HG03469 (cell line): Measurements from ENCODE around the gene DSP.

Source experiments
- ATAC-seq: cut with Tn5 transposase; IDR thresholded peaks from one replicate; pipeline ENCODE4 v1.9.1; 2021; ENCODE audit warnings: mild to moderate bottlenecking, moderate library complexity, moderate number of reproducible peaks; ENCODE audit not compliant: unreplicated experiment

Gene DSP

DNA sequence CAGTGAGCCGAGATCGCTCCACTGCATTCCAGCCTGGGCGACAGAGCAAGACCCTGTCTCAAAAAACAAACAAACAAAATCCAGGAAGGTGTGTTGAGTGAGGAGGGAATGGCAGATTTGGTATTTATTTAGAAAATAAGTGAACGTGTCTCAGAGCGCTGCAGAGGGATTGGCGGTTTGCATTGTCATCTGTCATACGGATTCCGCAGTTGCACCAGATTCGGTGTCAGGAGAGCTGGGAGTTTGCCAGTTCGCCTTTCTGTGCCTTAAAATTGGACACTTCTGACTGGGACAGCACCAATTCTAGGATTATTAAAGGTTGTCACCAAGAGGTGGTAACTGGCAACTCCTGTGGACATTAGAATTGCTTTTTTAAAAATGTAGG, 49.4 kb downstream of the DSP start:
- no peak for ATAC-seq

DNA sequence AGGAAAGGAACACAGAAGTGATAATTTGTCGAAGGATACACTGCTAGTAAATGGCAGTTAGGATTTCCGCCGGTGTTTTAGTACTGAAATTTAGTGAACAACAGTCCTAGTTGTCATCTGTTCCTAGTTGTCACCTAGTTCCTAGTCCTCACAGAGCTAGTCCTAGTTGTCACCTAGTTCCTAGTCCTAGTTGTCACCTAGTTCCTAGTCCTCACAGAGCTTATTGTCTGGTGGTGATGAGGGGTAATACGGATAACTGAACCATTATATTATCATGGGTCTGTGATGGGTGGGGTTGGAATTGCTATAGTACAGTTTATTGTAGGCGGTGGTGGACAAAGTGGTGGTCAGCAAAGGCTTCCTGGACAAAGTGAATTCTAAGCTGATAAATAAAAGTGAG, 50.3 kb downstream of the DSP start:
- no peak for ATAC-seq

DNA sequence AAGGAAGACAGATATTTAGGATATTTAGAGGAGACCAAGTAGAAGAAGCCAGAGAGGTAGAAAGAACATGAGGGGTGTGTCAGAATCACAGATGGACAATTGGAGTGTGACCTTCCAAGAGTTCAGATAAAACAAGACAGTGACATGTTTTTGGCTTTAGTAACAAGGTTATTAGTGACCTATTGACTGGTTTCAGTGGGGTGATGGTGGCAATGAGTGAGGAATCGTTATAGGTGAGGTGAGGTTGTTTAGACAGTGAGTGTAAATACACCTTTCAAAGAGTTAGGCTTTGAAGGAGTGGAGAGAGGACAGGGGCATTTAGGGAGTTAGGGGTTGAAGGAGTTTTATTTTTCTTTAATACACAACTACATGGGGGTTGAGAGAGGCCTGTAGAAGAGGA, 51.8 kb downstream of the DSP start:
- ATAC-seq, result no peak

DNA sequence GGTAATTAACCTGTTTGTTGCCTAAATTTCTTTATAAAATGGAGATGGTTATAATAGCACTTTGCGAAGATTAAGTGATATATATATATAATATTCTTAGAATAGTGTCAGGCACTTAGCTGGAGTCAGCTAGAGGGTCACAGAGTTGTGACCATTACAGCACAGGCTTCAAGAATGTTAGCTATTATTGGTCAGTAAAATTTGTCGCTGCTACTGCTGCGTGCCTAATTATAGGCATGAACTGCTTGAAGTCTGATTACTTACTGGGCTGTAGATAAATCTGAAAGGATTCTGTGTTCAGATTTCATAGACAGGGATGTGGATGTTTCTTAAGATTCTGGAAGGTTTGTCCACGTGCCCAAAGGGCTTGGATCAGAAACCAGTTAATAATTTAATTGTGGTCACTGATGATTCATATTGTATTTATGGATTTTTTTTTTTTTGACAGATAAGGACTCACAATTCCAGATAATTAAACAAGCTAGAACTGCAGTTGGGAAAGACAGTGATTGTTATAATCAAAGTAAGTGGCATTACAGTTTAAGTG, 53.2 kb downstream of the DSP start:
- ATAC-seq, result no peak

DNA sequence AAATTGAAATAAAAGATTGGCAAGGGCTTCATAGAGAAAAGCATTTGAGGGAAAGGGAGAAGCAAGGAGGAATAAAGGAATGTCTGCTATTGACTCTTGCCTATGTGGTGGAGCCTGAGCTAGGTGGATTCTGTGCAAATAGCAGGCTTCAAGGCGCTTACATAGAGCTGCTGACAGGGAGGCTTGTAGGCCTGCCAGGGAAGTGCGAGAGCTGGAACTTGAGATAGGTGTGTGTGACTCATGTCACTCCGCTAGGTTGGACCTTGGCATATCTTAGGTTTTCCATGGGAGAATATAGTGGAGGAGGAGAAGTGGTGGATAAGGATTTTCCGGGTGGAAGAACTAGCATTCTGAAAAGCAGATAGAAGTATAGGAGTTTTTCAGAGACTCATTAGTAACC, 62.5 kb downstream of the DSP start:
- no peak for ATAC-seq

DNA sequence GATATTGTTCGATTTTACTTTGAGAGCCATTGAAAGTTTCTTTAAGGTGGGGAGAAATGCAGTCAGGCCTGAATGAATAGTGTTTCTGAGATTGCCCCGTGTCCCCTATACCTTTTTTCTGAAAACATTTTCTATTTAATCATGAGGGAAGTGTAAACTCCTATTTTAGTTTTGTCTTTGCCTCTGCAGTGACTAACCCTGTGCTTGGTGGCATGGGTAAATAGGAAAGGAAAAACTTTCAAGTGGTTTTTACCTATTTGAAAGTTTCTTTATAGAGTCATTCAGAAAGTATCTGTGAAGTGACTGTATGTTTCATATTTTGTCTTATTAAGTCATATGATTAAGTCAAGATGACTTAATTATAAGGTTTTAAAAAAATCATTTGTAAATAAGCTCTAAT, 63.0 kb downstream of the DSP start:
- ATAC-seq, result peak; percentile 64

DNA sequence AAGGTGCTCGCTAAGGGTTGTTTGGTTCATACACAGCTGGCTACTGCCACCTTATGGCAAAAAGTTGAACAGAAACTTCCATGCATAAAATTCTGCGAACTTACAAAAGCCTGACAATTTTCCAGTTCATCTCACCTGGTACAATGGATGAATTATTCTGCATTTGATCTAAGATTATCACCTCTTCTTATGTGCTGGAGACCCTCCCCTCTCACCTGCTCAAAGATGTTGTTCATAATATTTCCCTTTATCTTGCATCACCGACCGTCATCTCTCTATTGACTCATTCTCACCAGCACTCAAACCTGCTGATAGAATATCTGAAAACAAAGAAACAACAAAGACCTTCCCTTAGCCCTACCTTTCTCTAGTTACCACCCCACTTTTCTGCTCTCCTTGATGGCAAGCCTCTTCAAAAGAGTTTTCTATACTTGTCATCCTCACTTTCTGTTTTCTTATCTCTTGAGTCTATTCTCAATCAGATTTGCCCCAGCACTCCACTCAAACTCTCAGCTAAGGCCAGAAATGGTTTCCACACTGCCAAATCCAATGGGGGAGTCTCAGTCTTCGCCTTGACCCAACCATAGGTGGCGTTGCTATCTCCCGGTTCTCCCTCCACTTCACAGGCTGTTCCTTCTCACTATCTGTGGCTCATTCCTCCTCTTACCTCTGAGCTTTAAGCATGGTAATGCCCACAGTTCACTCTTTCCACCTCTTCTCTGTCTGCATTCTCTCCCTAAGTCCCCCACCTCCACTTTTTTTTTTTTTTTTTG, 74.3 kb downstream of the DSP start:
- no peak for ATAC-seq

DNA sequence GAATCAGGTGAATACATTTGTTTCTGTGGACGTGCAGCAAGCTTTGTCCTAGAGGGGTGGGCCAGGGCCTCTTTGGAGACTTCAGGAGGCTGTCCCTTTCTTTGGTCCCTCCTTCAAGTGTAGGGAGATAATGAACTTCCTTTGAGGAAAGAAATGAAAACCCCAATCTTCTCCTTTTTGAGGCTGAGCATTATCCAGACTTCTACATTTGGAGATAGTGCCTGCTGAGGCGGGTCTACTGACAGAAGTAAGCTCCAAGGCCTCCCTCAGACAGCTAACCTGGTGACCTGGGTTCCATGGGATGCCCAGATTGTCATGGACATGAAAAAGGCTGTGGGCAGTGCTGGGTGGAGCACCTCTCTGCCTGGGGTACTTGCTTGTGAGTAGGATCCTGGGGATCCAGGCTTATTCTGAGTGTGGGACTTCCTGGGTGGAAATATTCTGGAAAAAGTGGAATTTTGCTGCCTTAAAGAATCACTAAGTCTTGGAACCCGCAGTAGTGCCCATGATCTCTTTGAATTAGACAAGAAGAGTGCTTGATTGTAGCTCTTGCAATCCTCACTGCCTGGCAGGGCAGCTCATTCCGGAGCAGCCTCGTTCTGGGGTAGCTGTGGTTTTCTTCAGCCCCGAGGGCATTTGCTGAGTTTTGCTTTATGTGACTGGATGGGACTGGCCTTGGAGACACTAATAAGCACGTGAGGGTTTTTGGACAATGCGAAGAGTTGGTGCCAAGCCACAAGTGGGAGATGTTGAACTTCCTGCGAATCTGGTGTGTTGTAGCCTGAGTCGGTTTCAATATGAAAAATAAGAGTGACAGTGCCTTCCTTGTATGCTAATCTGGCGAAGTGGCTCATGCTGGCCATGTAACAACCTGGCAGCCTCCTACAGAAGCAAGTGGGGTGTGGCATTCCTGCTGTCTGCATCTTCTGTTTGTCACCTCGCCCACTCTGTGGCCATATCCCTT, 76.6 kb downstream of the DSP start:
- peak; percentile 82 for ATAC-seq

DNA sequence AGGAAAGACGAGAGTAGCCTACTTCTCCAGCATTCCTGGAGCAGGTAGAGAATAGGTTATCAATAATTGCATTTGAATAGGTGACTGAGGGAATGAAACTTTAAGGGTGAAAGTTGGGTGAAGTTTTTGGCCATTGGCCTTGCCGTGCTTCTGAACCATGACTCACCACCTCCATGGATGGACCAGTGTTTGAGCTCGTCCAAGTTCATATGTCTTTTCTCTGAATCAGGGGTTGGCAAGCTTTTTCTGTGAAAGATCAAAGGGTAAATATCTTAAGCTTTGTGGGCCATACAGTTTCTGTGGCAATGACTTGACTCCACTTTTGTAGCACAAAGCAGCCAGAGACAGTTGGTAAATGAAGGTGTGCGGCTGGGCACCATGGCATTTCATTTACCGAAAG, 80.3 kb downstream of the DSP start:
- no peak for ATAC-seq

DNA sequence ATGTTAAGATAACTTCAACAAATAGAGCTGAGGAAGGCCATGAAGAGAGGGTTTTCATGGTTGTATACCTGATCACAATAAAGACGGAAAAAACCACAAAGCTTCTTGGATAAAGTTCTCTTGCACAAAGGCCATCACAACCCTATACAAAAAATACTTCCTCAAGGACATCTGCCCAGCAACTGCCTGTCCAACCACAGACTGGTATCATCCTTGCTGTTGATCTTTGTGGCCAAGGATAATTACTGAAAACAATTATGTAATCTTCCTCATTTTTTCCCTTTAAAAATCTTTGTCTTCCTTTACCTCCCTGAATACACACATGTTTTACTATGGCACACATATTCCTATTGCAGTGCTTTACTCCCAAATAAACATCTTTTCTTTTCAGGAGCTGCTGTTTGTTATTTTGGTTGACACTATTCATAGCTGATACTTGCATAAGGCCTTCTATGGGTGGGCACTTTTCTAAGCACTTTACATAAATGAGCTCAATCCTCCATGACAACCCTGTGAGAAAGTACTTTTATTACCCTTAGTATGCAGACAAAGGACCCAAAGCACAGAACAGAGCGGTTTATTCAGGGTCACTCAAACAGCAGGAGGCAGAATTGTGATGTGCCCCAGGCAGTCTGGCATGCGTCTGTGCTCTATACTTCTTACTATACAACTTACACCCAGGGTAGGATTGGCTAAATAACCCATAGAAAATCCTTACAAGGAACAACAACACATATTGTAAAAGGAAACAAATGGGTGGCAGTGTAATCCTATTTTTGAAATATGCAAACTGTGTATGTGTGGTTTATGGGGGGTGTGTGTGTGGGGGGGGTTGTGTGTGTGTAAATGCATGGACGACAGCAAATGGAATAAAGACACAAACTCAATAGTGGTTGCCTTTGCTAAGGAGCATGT, 83.6 kb downstream of the DSP start:
- ATAC-seq, result no peak

DNA sequence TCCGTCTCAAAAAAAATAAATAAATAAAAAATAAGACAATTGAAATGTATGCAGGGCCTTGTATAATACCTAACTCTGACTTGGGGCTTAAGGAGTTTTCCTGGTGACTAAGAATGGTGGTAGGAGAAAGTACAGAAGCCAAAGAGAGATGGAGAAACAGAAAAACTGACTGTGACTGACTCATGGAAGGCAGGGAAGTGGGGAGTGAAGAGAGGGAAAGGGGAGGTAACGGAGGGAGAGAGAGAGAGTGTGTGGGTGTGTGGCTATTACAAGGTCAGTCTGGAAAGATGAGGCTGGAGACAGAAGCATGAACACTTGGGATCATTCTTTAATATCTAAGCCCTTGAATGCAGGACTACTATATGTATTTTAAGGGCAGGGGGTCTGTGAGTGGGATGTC, 87.0 kb downstream of the DSP start:
- ATAC-seq, result no peak

DNA sequence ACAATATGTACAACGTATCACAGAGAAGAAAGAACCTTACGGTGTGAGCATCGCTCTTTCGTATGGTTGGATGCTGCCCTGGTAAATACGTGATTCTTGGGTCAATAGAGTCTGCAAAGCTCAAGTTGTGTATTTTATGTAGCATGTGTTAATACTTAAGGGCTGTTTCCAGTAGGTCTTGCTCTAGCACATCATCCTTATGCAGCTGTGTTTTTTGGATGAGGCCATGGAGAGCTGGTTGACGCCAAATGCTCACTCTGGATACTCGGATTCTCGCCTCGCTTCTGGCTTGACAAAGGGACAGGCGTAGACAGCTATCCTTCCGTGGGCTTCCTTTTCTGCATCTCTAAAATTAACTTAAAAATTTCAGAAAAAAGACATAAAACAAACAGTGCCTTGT, 87.4 kb downstream of the DSP start:
- ATAC-seq, result no peak

DNA sequence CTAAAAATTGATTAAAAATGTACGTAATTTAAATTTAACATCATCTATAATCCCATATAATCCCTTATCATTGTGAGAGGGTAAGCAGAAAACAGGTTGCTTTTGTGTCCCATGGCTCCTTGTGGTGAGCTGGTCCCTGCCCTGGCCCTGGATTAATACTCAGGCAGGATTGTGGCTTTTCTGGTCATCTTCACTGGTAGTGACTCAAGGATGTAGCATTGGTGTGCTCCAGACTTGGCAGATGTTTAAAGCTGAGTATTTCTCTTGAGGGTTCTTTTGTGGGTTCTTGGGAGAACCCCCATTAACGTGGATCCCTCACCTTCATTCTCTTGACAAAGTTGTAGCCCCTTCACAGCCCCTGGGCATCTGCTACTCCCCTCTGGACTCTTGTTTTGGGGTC, 87.8 kb downstream of the DSP start:
- ATAC-seq, result no peak

DNA sequence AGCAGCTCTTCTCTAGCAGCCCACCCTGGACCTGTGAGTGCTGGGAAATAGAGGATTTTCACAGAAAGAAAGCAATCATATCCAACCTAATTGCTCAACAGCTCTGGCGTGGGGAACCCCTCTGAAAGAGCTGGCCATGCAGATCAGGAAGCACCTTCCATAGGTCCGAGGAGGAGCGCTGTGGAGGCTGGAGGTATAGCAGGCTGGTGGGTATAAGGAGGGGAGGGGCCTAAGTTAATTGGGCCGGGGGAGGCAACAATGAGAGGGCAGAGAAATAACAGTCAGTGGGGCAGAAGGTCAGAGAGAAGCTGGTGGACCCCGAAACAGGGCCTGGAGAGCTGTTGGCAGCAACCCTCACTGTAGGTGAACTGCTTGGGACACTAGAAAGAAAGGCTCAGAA, 89.3 kb downstream of the DSP start:
- no peak for ATAC-seq

DNA sequence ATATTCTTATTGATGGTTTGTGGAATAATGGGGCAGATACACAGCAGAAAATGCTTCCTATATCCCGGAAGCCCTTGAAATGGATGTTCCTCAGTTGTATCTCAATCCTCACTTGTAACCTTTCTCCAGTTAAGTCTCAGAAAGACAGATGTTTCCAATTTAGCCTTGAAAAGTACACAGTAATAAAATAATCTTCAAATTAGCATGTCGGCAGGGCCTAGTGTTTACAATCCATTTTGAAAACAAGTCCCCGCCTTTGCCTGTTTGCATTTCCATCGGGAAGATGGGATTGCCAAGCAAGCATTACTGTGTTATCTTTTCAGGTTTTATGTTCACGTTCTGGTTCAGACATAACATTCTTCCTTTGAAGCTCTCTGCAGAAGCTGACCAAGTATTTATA, 90.0 kb downstream of the DSP start:
- no peak for ATAC-seq

DNA sequence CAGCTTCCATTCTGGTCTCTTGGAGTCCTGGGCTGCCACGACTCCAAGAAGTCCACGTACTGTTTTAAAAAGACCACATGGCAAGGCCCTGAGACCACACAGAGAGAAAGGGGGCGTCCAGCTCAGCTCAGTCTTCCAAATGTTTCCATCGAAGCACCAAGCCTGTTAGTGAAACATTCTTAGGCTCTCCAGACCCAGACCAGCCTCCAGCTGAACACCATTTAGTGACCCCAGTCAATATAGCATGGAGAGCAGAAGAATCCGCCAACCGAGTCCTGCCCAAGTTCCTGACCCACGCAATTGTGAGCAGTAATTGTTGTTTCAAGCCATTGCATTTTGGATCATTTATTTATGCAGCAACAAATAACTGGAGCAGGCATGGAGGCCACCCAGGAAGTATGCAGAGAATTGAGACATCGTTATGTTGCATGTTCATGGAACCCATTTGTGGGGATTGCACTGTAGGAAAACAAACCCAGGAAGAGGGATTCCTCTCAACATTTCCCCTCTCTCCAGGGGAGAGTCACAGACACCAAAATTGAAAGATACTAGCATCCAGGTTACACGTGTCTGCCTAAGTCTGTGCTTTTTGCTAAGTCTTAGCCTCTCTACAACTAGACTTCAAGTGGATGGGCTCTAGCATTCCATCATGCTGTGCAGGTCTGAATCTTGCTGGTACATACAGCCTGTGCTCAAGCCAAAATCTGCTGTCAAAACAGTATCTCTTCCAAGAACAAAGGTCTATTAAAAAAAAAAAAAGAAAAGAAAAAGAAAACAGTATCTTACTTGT, 91.2 kb downstream of the DSP start:
- no peak for ATAC-seq

DNA sequence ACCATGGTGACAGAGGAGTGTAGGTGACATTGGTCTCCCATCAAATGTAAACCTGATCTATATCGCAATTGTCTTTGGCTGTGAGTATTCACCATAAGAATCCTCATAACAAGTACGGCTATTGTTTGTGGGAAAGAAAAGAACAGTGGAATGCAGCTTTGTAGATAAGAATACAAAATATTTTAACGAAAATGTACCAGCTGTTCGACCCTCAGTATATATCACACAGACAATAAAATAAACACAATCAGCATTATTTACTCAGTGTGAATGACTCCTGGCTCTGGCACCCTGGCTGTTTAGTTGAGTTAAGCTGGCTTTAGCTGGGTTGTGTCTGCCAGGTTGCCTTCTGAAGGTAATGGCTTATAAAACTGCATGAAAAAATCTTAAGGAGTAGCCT, 91.9 kb downstream of the DSP start:
- no peak for ATAC-seq

DNA sequence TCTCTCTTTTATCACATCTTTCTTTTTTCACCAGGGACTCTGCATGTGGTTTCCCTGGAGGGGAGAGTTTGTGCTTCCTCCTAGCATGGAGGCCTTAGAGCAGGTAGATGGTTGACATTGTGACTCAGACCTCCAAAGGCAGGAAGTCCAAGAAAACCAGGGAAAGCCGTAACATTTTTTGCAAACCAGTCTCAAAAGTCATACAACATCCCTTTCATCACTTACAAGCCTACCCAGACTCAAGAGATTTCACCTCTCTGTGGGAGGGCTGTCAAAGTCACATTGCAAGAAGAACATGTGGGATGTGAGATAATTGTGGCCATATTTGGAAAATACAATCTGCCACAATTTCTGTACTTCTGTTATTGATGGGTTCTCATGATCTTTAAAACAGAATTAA, 94.7 kb downstream of the DSP start:
- no peak for ATAC-seq
